ENCODE measurements around the gene PPM1B. TPM values are rescaled to one million over a fixed set of nuclear protein-coding genes. Genes with fewer than 3 reads are reported as not detected.
A peak's percentile ranks its signal among the peaks of the same experiment; 100 is the strongest.

Gene PPM1B
- total and polyA plus RNA-seq, 10 of the 15 experiments (the other 5 are each of a cell fraction or from before 2014, with no cell fraction given) = 12.5 to 53.4 (median 33.7) TPM

DNA sequence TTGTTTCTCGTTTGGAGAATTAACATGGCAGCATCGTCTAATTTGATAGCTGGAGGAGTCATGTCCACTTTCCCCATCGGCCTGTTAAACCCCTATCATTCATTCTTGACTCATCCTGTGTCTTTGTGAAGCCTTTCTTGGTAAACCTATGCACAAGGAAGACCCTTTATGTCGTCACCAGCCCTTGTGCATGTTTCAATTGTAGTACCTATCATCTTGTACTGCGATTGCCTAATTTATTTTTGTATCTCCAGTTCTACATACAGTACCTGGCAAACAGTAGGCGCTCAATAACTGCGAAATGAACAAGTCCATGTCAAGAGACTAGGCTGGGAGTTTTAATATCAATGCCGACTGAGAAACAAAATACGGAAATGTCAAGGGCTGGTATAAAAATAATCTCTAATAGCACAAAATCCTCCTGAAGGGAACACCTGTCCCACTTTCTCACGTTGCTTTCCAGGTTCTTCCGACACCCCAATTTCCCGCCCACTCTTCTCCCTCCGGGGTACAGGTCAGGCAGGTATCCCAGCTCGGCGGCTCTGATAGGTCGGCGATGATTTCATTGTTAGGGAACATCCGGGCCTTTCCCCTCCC lies 1.3 kb upstream of the PPM1B start (continued):
- TF ChIP-seq ZBTB40 (IDR thresholded peaks at IDR 0.05; ENCODE audit: borderline replicate concordance) (peak; percentile 82; the same call in 1 of the 2 replicates), ESRRA (IDR thresholded peaks at IDR 0.05; ENCODE audit: low read length) (no peak), PAX8 (IDR thresholded peaks at IDR 0.05) (0 out of 2 replicates have a peak, but pooled peaks have one; percentile 19), MEF2B (IDR thresholded peaks at IDR 0.05; ENCODE audit: partially characterized antibody, poor library complexity, severe bottlenecking) (peak; percentile 55), RUNX3 (IDR thresholded peaks at IDR 0.05; ENCODE audit: low read length) (no peak)

GRCh38 chr2:44167908-44168680 lies 581 bp upstream of the PPM1B start:
- WGBS (ENCODE audit: insufficient coverage, insufficient replicate concordance, low lambda C conversion rate, missing lambda C conversion rate) = under 1% methylated on average over 42 of the region's 46 CpGs
- Histone ChIP-seq H3K36me3 (ENCODE audit: control insufficient read depth in 2 of 2, insufficient read depth in 2 of 2, low read length in 1 of 2) (no peaks in the 10 kb centered on the region), H3K9me3 (replicated peaks; ENCODE audit: control insufficient read depth, insufficient read depth, low read length) (no peaks in the 10 kb centered on the region), H4K20me1 (ENCODE audit: control insufficient read depth, insufficient read depth) (no peaks in the 10 kb centered on the region), H3K4me1 (ENCODE audit: control insufficient read depth, insufficient read depth, low read length) (no peaks in the 10 kb centered on the region), H2AFZ (ENCODE audit: control insufficient read depth, low read depth, low read length) (peak overlapping the region; percentile 97), H3K4me2 (ENCODE audit: control insufficient read depth, insufficient read depth) (peak overlapping the region; percentile 65), H3K27ac (ENCODE audit: control insufficient read depth, insufficient read depth) (peak overlapping the region; percentile 92), H3K9ac (ENCODE audit: control insufficient read depth, insufficient read depth, low read length) (peak overlapping the region; percentile 70), H3K79me2 (ENCODE audit: control insufficient read depth, insufficient read depth, low read length) (peaks cover 44% of the 10 kb centered on the region), H3K4me3 (peak overlapping the region; percentile 59), H3K27me3 (replicated peaks in 1 of 2; ENCODE audit: control insufficient read depth in 2 of 2, insufficient read depth in 2 of 2, low read length in 1 of 2) (no peaks in the 10 kb centered on the region)
- DNase-seq (ENCODE audit: low read depth, low spot score) (peak; percentile 98), FAIRE-seq (peak; percentile 94), ATAC-seq (peak; percentile 83)
- ChIA-PET RAD21 (ENCODE audit: unreplicated experiment) (interaction anchor here (0.5 to 2.0 kb wide), 11 partner anchors 9 to 764 kb away, joined by 3 to 9 read pairs (median 4); partner anchors contain the start of genes CAMKMT and PREPL), POLR2A (interaction anchor here (0.6 to 2.4 kb wide), 13 partner anchors 10 to 204 kb away, joined by 3 to 14 read pairs (median 4); partner anchors contain the start of genes CAMKMT and PREPL), SMC1A (ENCODE audit: uncharacterized antibody, unreplicated experiment) (interaction anchor here (0.8 to 2.4 kb wide), 6 partner anchors 17 to 80 kb away, joined by 3 to 10 read pairs (median 4); no protein-coding TSS in a partner anchor), CTCF (no interaction called here)
- no TSS peak for BruUV-seq (replicated peaks)
- in situ Hi-C loops (cut with MboI) (no loop called here), intact Hi-C loops (cut with micrococcal nuclease; ENCODE audit: unreplicated experiment) (loop anchor here (2.0 kb wide), 2 partner anchors 23 to 77 kb away; no protein-coding TSS in a partner anchor)
- TF ChIP-seq RBBP5 (conservative IDR thresholded peaks at IDR 0.05) = no peak
- TF ChIP-seq, protein P1, sequence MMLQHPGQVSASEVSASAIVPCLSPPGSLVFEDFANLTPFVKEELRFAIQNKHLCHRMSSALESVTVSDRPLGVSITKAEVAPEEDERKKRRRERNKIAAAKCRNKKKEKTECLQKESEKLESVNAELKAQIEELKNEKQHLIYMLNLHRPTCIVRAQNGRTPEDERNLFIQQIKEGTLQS (IDR thresholded peaks at IDR 0.05; ENCODE audit: borderline replicate concordance, extremely low read depth, low read depth, low read length) = no peak
- TF ChIP-seq, protein P2, sequence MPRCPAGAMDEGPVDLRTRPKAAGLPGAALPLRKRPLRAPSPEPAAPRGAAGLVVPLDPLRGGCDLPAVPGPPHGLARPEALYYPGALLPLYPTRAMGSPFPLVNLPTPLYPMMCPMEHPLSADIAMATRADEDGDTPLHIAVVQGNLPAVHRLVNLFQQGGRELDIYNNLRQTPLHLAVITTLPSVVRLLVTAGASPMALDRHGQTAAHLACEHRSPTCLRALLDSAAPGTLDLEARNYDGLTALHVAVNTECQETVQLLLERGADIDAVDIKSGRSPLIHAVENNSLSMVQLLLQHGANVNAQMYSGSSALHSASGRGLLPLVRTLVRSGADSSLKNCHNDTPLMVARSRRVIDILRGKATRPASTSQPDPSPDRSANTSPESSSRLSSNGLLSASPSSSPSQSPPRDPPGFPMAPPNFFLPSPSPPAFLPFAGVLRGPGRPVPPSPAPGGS (IDR thresholded peaks at IDR 0.05; ENCODE audit: borderline replicate concordance, insufficient read depth, low read depth, low read length, poor library complexity, severe bottlenecking) = no peak
- TF ChIP-seq ZNF384 (IDR thresholded peaks at IDR 0.05; ENCODE audit: borderline replicate concordance, low read depth, low read length) = no peak
- peak; percentile 54; the same call in 1 of the 2 replicates for TF ChIP-seq RFX5 (IDR thresholded peaks at IDR 0.05; ENCODE audit: low read depth, low read length)
- TF ChIP-seq ZZZ3 (IDR thresholded peaks at IDR 0.05; ENCODE audit: control insufficient read depth, insufficient read length, low read depth) = no peak
- TF ChIP-seq FOS (IDR thresholded peaks at IDR 0.05; ENCODE audit: borderline replicate concordance, extremely low read depth, insufficient read length) = peak; percentile 77
- TF ChIP-seq MTA2 (IDR thresholded peaks at IDR 0.05; ENCODE audit: low read depth) = no peak
- no peak for TF ChIP-seq ZNF274 (IDR thresholded peaks at IDR 0.05; ENCODE audit: insufficient read depth, insufficient read length)
- no peak for TF ChIP-seq BRCA1 (IDR thresholded peaks at IDR 0.05; ENCODE audit: low read depth, low read length)

Data from GM12878 (cell line).